GM21528 (cell line): Measurements from ENCODE around the gene C1QBP.
A peak's percentile ranks its signal among the peaks of the same experiment; 100 is the strongest.
"Not testable (repeated sequence)": the region's sequence is repeated elsewhere in the genome, so short reads cannot be mapped to it uniquely, and the experiment has no call there.

ENCODE experiments used
- ATAC-seq: cut with Tn5 transposase; IDR thresholded peaks from one replicate; pipeline ENCODE4 v1.9.1; 2021; ENCODE audit warnings: mild to moderate bottlenecking, moderate library complexity; ENCODE audit not compliant: unreplicated experiment, low FRiP score

C1QBP gene

GRCh38 chr17:5438716-5439445, at the start of gene C1QBP:
C1QBP (minus strand) TSS chr17:5439155; CDS start chr17:5439073, 82 bp downstream.
- ATAC-seq, result peak; percentile 75

DNA sequence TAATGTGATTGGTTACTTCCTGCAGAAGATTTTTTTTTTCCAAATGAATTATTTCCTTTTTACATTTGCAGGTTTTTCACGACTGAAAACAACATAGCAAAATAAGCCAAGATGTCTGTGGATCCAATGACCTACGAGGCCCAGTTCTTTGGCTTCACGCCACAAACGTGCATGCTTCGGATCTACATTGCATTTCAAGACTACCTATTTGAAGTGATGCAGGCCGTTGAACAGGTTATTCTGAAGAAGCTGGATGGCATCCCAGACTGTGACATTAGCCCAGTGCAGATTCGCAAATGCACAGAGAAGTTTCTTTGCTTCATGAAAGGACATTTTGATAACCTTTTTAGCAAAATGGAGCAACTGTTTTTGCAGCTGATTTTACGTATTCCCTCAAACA, 49.8 kb upstream of the C1QBP start:
- no peak for ATAC-seq

- peak; percentile 81 for ATAC-seq
These were observed 47.5 kb upstream of the C1QBP start, which contains the start of gene MIS12 for GRCh38 chr17:5486206-5487124. MIS12 (plus strand) TSS chr17:5486566; CDS start chr17:5488863, 2,297 bp downstream.

DNA sequence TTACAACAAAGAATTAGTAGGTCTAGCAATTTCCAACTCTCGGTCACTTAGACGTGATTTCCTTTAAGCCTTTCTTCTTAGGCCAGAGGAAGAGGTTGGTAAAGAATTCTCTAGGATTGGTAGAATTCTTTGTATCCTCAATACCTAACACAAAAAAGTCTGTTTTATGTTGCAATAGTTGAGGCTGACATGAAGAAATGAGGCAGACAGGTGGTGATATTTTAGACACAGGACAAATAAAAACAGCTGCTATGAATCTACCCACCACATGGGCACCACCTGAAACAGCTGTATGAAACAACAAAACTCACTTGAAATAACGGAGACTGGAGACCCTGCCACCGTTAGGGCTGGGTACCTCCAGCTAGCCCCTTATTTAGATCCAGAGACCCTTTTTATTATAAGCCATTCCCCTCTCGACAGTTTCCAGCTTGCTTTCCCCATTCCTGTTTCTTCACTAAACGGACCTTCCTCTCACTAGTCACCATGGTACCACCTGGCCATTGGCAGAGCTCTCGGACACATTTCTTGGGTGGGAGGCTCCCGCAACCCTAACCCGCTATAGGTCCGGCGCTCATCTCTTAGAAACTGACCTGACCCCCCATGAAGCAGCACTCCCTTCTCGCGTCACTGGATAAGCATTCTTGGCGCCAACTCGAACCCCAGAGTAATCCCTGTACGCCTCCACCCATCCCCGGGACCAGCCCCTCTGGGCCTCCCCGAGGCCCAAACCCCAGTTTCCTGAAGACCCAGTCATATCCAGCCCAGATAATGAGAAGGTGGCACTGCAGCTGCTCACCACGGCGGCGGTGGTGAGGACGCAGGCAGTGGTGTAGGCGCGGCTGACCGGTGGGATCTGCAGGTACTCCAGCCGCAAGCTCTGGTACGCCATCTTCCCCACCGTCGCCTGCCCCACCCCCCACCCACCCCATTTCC, 46.6 kb upstream of the C1QBP start, which contains the start of gene DERL2:
DERL2 (minus strand) TSS at position 909 of the 936 bp plus-strand sequence; CDS start at position 892, 17 bp downstream.
- peak; percentile 21 for ATAC-seq

GRCh38 chr17:5481451-5481850, 42.5 kb upstream of the C1QBP start:
- ATAC-seq, result no peak

DNA sequence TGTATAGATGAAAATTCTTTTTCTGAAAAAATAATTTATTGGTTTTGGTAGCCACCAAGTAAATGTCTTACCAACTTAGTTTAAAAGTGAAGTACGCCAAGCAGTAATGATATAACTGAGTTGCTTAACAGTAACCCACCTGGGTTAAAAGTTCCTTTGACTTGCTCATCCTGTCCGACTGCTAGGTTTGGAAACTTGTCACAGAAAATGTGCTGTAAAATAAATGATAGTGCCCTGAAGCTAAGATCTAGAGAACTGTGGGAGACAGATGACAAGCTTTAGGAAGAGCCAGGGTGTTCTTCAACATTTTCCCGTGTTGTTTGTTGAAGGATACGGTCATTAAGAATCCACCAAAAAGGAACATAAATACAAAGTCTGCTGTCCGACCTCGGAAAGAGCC, 42.0 kb upstream of the C1QBP start:
- no peak for ATAC-seq

DNA sequence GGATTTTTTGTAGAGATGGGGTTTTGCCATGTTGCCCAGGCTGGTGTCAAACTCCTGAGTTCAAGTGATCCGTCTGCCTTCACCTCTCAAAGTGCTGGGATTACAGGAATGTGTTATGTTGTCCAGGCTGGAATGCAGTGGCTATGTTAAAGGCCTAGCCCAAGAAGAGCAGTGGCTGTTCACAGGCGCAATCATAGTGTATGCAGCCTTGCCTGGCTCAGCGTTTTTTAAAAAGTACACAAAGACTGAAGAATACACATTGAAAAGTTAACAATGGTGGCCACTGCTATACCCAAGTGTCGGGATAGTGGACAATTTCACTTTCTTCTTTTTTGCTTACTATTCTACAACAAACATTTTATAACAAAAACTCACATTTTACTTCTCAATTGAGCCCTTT, 40.0 kb upstream of the C1QBP start:
- ATAC-seq, result no peak

GRCh38 chr17:5473906-5474305, 35.0 kb upstream of the C1QBP start:
- ATAC-seq, result no peak

DNA sequence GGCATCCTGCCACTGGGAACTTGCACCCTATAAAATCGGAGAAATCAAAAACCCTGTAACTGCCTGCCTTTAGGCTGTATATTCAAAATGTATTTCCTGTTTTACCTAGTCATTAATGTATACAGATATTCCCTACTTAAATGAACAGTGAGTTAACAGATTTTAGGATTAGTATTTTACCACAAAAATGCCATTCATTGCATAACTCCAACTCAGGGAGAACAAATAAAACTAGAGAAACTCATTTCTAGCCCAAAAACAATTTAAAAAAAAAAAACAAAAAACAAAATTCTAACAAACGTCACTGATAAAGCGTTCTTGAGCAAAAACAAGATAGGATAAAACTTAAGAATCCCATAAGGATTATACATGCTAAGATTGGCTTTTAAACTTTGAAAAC, 33.6 kb upstream of the C1QBP start:
- ATAC-seq, result no peak

GRCh38 chr17:5468075-5468473, 29.1 kb upstream of the C1QBP start:
- no peak for ATAC-seq

DNA sequence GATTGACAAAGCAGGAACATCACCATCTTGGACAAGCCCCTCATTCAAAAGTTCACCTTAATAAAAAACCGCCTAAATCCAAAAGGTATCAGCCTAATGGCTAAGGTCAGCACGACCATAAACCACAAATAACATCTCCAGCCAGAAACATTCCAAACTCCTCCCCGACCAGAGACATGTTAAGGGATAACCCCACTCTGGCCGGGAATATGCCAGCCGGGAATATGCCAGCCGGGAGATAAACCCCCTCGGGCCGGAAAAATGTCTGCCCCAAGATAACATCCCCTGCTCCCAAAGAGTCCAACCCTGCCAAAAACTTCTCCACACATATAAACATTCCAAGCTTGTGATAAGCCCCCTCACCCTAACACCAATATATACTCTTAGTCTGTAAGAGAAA, 28.5 kb upstream of the C1QBP start:
- ATAC-seq, result no peak

- ATAC-seq, result no peak
These were observed 27.3 kb upstream of the C1QBP start for GRCh38 chr17:5466295-5466694.

GRCh38 chr17:5464717-5465507, 26.0 kb upstream of the C1QBP start:
- ATAC-seq, result no peak

DNA sequence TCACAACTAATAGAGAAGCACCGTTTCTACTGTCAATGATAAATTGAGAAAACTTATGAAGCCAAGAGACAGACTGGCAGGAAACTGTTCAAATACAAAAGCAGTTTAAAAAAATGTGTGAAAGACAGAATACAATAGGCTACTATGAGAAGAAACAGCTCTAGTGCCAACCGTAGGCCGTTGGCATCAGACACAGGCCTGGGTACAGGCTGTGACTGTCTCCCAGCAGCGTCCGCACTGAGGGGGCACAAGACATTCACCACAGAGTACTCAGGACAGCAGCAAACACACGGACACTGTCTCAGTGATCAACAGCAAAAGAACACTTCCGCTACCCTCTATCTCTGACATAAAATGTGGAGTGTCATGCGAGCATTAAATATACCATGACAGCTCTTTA, 7.8 kb upstream of the C1QBP start:
- ATAC-seq, result no peak

DNA sequence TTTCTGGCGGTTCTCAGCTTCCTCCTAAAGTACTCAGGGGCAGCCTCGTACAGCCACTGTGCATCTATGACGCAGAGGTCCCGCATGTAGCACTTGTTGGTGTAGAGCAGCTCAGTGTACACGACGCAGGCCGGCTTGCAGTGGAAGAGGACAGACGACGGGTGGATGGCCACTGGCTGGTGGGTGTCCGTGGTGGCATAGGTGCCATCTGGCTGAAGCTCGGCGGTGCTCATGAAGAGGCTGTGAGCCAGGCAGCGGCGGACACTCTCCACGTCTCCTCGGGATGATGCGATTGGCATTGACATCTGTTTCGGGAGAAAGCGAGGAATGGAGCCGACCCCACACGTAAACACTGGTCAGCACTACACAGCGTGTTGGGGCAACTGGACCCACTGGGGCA, 5.3 kb upstream of the C1QBP start:
- no peak for ATAC-seq

GRCh38 chr17:5443728-5444127, 4.8 kb upstream of the C1QBP start:
- ATAC-seq, result no peak

DNA sequence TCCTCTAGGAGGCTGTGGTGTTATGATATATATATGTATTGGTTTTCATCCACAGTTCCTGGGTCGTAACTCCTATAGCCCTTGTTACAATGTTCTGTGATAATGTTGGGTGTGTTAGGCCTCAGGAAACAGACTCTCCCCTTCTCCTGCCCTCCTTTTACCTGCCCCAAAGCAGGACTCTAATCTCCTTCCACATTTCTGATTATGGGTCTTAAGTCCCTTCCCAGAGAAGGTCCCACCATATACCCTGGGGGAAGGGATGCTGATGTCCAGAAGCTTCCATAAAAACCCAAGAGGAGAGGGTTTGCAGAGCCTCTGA, 450 bp upstream of the C1QBP start:
- peak; percentile 22 for ATAC-seq

DNA sequence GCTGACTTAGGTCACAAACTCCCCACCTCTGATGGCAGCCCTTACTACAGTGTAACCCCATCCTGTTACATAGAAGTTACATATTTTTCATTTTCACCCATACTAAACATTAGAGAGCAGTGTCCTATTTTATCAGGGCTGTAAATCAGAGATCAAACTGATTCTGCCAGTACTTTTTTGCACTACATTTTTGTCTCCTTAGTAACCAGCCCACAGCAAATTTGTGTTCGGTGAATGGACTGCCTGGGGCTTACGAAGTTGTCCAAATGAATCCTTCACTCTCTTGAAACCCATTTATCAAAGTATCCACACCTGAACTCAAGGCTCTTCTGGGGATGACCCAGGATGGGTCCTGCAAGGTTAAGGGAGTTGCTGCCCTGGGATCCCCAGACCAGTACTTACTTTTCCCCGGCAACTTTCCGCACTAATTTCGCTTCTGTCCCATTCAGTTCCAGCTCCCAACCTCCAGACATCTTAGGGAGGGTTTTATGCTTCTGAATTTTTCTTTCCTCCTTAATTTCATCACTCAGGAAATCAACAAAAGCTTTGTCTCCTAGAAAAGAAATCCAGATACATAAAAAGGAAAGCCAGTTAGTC, 1.1 kb downstream of the C1QBP start:
- ATAC-seq, result no peak

DNA sequence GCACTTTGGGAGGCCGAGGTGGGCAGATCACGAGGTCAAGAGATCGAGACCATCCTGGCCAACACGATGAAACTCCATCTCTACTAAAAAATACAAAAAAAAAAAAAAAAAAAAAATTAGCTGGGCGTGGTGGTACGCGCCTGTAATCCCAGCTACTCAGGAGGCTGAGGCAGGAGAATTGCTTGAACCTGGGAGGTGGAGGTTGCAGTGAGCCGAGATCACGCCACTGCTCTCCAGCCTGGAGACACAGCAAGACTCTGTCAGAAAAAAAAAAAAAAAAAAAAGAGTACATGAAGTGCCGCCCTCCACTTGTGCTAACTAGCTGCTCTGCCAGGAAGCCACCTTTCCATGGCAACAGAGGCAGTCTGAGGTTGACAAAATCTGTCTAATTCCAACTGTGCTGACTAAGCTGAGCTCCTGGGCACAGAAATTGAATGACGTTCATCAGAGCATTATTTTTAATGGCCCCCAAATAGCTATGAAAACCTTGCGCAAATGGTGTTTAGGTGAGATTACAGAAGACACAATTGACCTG, 3.1 kb downstream of the C1QBP start:
- ATAC-seq, result not testable (repeated sequence)
